Activated T-helper 1 cell treated with anti-CD3 and anti-CD28 coated beads, Interleukin-12 subunit alpha, Interleukin-12 subunit beta, Interleukin-2, Interleukin-4 antibody, amounts not matched to agents 30 ng/mL and 10 ng/mL and 1 ng/mL, durations not matched to agents 14 hours and 24 hours and 36 hours (primary cell): ENCODE data around the gene SELE. TPM values are rescaled to one million over a fixed set of nuclear protein-coding genes. Genes with fewer than 3 reads are reported as not detected.

Source experiments
- DNase-seq: peaks from one replicate; pipeline ENCODE4 v3.0.0; 2021; ENCODE audit warnings: low spot score
- H3K27ac Mint-ChIP-seq: one replicate; pipeline ENCODE4 v1.8.0; 2021; ENCODE audit warnings: mild to moderate bottlenecking, mixed read lengths
- H3K27me3 Mint-ChIP-seq: one replicate; pipeline ENCODE4 v1.8.0; 2022; ENCODE audit warnings: mild to moderate bottlenecking, moderate library complexity, mixed read lengths; ENCODE audit not compliant: insufficient read depth
- H3K36me3 Mint-ChIP-seq: one replicate; pipeline ENCODE4 v1.8.0; 2021; ENCODE audit warnings: low read depth, mixed read lengths
- H3K4me1 Mint-ChIP-seq: one replicate; pipeline ENCODE4 v1.8.0; 2021; ENCODE audit warnings: low read depth, mixed read lengths
- H3K4me3 Mint-ChIP-seq: one replicate; pipeline ENCODE4 v1.8.0; 2021; ENCODE audit warnings: mild to moderate bottlenecking, moderate library complexity, mixed read lengths
- H3K9me3 Mint-ChIP-seq: one replicate; pipeline ENCODE4 v1.8.0; 2021; ENCODE audit warnings: mixed read lengths
- intact Hi-C: fragments of 100-400 bp; cut with micrococcal nuclease; formaldehyde crosslinking; loops from one replicate; pipeline ENCODE4 v1.15.1; 2024
- total RNA-seq: library from RNA; stranded (reverse); gene quantifications from 2 replicates; pipeline ENCODE4 v1.2.3, GENCODE V29; 2022

Gene SELE, protein sequence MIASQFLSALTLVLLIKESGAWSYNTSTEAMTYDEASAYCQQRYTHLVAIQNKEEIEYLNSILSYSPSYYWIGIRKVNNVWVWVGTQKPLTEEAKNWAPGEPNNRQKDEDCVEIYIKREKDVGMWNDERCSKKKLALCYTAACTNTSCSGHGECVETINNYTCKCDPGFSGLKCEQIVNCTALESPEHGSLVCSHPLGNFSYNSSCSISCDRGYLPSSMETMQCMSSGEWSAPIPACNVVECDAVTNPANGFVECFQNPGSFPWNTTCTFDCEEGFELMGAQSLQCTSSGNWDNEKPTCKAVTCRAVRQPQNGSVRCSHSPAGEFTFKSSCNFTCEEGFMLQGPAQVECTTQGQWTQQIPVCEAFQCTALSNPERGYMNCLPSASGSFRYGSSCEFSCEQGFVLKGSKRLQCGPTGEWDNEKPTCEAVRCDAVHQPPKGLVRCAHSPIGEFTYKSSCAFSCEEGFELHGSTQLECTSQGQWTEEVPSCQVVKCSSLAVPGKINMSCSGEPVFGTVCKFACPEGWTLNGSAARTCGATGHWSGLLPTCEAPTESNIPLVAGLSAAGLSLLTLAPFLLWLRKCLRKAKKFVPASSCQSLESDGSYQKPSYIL
- total RNA-seq = not detected in 2 replicates

DNA sequence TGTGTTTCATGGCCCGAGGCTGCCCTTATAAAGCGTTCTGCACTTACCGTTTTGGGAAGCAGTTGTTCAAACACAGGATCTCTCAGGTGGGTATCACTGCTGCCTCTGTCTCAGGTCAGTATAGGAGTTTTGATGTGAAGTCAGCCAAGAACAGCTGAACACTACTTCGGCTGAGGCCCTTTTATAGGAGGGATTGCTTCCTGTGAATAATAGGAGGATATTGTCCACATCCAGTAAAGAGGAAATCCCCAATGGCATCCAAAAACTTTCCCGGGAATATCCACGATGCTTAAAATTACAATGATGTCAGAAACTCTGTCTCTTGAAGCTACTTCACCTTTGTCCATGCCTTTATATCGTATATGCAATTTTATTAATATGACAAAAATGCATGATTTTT, at the start of gene SELE:
TSS of gene SELE (minus strand) at position 156 of the 400 bp plus-strand sequence. CDS start 467 bp downstream, outside the sequence.
- no peak for DNase-seq
- H3K27me3 Mint-ChIP-seq = peaks cover 22% of the 10 kb centered on the region
- no peak within 1 kb of the TSS for H3K4me3 Mint-ChIP-seq
- no peaks in the 10 kb centered on the region for H3K4me1 Mint-ChIP-seq
- H3K36me3 Mint-ChIP-seq = no peaks in the 10 kb centered on the region
- H3K9me3 Mint-ChIP-seq = no peaks in the 10 kb centered on the region
- no peak within 1 kb of the TSS for H3K27ac Mint-ChIP-seq
- intact Hi-C loops = no loop called here

- intact Hi-C loops = no loop called here
- Mint-ChIP-seq H3K36me3 (peaks cover 2% of the 10 kb centered on the region), H3K4me3 (no peak overlapping the region), H3K27me3 (peaks cover 26% of the 10 kb centered on the region), H3K9me3 (no peaks in the 10 kb centered on the region), H3K27ac (no peak overlapping the region), H3K4me1 (no peaks in the 10 kb centered on the region)
- DNase-seq = no peak
Measured at GRCh38 chr1:169782596-169782995, 48.7 kb upstream of the SELE start.

DNA sequence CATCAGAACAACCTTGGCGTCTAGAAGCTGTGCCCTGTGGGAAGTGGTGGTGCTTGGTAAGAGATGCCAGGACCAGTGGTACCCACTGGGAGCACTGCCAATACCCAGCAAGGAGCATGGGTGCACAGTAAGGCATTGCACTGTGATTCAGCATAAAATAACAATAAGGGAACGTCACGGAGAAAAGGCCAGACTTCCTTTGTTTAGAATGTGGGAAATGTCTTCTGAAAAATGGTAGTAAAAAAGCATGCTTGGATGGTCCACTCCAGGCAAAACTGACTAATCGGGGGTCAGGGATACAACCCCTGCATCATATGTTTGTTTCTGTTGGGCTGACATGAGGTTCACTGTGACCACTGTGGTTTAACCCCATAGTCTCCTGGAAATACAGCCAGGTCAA, 46.1 kb upstream of the SELE start:
- peaks cover 2% of the 10 kb centered on the region for H3K36me3 Mint-ChIP-seq
- peaks cover 15% of the 10 kb centered on the region for H3K27me3 Mint-ChIP-seq
- H3K9me3 Mint-ChIP-seq = no peaks in the 10 kb centered on the region
- DNase-seq = no peak
- no peaks in the 10 kb centered on the region for H3K4me1 Mint-ChIP-seq
- intact Hi-C loops = no loop called here
- H3K4me3 Mint-ChIP-seq = no peak overlapping the region
- no peak overlapping the region for H3K27ac Mint-ChIP-seq

DNA sequence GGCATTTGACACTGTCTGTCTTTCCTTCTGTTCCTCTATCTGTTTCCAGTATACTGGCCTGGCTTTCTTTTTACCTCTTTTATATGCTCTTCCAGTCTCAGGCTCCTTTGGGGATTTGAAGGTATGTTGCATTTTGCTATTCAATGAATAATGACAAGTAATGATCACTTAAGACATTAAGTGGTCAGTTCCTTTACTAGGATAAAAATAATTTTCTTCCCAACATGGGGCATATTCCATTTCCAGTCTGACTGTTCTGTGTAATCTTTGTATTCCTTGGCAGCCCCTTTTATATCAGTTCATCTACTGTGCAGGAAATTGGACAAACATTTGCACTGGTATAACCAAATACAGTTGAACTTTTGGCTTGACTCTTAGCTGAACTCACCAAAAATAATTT, 45.3 kb upstream of the SELE start:
- DNase-seq = no peak
- Mint-ChIP-seq H3K4me3 (no peak overlapping the region), H3K9me3 (no peaks in the 10 kb centered on the region), H3K4me1 (no peaks in the 10 kb centered on the region), H3K36me3 (peaks cover 2% of the 10 kb centered on the region), H3K27ac (no peak overlapping the region), H3K27me3 (peaks cover 10% of the 10 kb centered on the region)
- intact Hi-C loops = no loop called here

DNA sequence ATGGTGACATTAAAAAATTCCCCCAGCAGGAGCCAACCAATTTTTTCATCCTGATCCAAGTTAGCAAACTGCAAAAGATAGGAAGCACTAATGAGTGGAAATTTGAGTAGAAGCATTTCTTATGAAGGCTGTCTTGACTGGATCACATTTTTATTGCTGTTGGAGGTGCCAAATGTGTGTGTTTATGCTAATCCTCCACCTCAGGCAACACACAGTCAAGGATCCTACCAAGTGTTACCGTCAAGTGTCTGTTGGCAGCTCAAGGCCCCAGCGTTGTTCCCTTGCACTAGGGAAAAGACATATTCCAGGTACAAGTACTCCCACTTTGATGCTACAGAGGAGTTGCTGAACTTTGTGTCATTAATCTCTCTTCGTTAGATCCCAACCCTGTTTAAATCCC, 42.6 kb upstream of the SELE start:
- H3K27ac Mint-ChIP-seq = no peak overlapping the region
- intact Hi-C loops = no loop called here
- no peak overlapping the region for H3K4me3 Mint-ChIP-seq
- peaks cover 8% of the 10 kb centered on the region for H3K27me3 Mint-ChIP-seq
- no peaks in the 10 kb centered on the region for H3K4me1 Mint-ChIP-seq
- no peaks in the 10 kb centered on the region for H3K9me3 Mint-ChIP-seq
- no peak for DNase-seq
- no peaks in the 10 kb centered on the region for H3K36me3 Mint-ChIP-seq

GRCh38 chr1:169768161-169768560, 34.3 kb upstream of the SELE start:
- Mint-ChIP-seq H3K4me1 (no peaks in the 10 kb centered on the region), H3K36me3 (no peaks in the 10 kb centered on the region), H3K4me3 (no peak overlapping the region), H3K9me3 (no peaks in the 10 kb centered on the region), H3K27ac (no peak overlapping the region), H3K27me3 (peaks cover 6% of the 10 kb centered on the region)
- intact Hi-C loops = no loop called here
- DNase-seq = no peak

GRCh38 chr1:169765580-169766331, 31.9 kb upstream of the SELE start:
- no peaks in the 10 kb centered on the region for H3K4me1 Mint-ChIP-seq
- no peak overlapping the region for H3K4me3 Mint-ChIP-seq
- no peaks in the 10 kb centered on the region for H3K9me3 Mint-ChIP-seq
- H3K27me3 Mint-ChIP-seq = peaks cover 6% of the 10 kb centered on the region
- no peak overlapping the region for H3K27ac Mint-ChIP-seq
- intact Hi-C loops = no loop called here
- DNase-seq = no peak
- no peaks in the 10 kb centered on the region for H3K36me3 Mint-ChIP-seq

DNA sequence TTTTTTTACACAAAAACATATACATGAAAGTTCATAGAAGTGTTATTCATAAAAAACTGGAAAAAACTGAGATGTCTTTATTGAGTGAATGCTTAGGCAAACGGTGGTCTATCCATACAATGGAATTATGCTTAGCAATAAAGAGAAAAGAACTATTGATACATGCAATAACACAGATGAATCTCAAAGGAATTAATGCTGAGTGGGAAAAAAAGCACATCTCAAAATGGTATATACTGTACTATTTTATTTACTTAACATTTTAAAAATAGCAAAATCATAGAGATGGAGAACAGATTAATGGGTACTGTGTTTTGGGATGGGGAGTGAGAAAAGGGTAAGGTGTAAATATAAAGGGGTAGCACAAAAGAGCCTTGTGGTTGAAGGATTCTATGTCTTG, 31.0 kb upstream of the SELE start:
- DNase-seq = no peak
- no peak overlapping the region for H3K4me3 Mint-ChIP-seq
- no peaks in the 10 kb centered on the region for H3K4me1 Mint-ChIP-seq

DNA sequence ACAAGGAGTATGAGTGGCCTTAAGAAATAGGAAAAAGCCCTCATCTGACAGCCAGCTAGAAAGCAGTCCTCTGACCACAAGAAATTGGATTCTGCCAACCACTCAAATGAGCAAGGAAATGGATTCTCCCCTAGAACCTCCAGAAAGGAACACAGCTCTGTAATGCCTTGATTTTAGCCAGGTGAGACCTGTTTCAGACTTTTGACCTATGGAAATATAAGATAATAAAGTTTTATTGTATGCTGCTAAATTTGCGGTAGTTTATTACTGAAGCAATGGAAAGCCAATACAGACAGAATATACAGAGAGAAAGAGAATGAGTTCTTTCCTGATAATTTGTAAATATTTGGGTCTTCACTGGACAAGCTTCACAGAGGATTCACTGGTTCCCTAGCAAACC, 28.8 kb upstream of the SELE start:
- Mint-ChIP-seq H3K27ac (no peak overlapping the region), H3K27me3 (peaks cover 6% of the 10 kb centered on the region), H3K36me3 (no peaks in the 10 kb centered on the region), H3K9me3 (no peaks in the 10 kb centered on the region), H3K4me3 (no peak overlapping the region), H3K4me1 (no peaks in the 10 kb centered on the region)
- intact Hi-C loops = no loop called here
- no peak for DNase-seq

More for the DNA sequence above, 31.0 kb upstream of the SELE start:
- Mint-ChIP-seq H3K36me3 (no peaks in the 10 kb centered on the region), H3K9me3 (no peaks in the 10 kb centered on the region), H3K27me3 (peaks cover 6% of the 10 kb centered on the region), H3K27ac (no peak overlapping the region)
- intact Hi-C loops = no loop called here

DNA sequence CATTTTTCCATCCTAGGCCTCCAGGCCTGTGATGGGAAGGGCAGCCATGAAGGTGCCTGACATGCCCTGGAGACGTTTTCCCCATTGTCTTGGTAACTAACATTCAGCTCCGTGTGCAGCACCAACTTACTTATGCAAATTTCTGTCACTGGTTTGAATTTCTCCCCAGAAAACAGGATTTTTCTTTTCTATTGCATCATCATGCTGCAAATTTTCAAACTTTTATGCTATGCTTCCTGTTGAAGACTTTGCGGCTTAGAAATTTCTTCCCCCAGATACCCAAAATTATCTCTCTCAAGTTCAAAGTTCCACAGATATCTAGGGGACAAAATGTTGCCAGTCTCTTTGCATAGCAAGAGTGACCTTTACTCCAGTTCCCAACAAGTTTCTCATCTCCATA, 25.2 kb upstream of the SELE start:
- H3K9me3 Mint-ChIP-seq = no peaks in the 10 kb centered on the region
- no peaks in the 10 kb centered on the region for H3K36me3 Mint-ChIP-seq
- intact Hi-C loops = no loop called here
- DNase-seq = no peak
- no peaks in the 10 kb centered on the region for H3K4me1 Mint-ChIP-seq
- no peak overlapping the region for H3K27ac Mint-ChIP-seq
- no peak overlapping the region for H3K4me3 Mint-ChIP-seq
- H3K27me3 Mint-ChIP-seq = no peaks in the 10 kb centered on the region

DNA sequence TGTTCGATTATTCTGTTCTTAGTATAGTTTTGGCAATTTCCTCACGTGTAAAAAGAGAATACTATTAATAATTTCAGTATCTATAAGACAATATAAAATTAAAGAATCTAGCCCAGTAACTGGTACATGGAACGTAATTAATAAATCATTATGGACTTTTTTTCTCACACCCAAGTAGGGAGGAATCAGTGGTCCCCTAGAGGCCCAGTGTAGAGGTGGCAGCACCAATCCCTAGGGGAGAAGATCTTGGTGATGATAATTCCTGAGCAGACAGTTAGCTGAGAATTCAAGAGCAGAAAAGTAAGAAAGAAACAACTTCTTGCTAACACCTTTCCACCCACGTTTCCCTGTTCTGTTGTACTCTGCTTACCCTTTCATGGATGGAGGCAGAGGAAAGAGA, 19.7 kb upstream of the SELE start:
- intact Hi-C loops = no loop called here
- no peak for DNase-seq
- H3K4me1 Mint-ChIP-seq = no peaks in the 10 kb centered on the region
- peaks cover 3% of the 10 kb centered on the region for H3K27me3 Mint-ChIP-seq
- H3K36me3 Mint-ChIP-seq = no peaks in the 10 kb centered on the region
- H3K27ac Mint-ChIP-seq = no peak overlapping the region
- no peak overlapping the region for H3K4me3 Mint-ChIP-seq
- H3K9me3 Mint-ChIP-seq = no peaks in the 10 kb centered on the region

DNA sequence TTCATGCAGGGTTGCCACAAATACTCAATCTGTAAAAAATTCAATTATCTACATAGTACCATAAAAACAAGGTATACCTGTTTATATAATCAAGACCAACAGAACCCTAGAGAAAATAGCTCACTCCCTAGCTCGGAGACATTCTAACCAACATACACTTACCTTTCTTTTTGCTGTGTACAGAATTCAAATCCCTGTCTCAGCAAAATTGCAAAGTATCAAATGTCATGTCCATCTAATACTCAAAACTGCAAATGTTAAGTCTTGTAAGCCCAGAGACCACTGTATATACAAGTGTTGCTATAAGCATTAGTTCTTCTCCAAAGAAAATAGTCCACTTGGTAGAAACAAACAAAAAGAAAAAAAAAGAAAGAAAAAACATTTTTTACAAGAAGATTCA, 16.2 kb upstream of the SELE start:
- Mint-ChIP-seq H3K4me3 (no peak overlapping the region), H3K27me3 (peaks cover 4% of the 10 kb centered on the region), H3K36me3 (no peaks in the 10 kb centered on the region), H3K4me1 (no peaks in the 10 kb centered on the region), H3K9me3 (no peaks in the 10 kb centered on the region), H3K27ac (no peak overlapping the region)
- DNase-seq = no peak
- intact Hi-C loops = no loop called here

DNA sequence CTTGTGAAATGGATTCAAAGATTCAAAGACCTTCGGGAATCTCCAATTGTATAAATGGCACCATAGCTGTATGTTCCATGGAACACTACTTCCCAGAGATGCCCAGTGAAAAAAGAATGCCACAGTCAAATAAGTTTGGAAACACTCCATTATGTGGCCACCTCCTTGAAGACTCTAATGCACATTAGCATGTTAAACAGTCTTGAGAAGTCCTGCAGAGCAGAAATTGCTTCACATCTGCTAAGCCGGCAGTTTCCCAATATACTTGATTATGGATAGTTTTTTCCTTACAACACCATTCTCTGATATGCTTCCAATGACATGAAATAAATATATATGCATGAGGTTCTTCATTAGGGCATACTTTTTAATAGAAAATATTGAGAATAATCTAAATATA, 12.7 kb upstream of the SELE start:
- DNase-seq = no peak
- no peak overlapping the region for H3K4me3 Mint-ChIP-seq
- no peak overlapping the region for H3K27ac Mint-ChIP-seq
- no peaks in the 10 kb centered on the region for H3K4me1 Mint-ChIP-seq
- no peaks in the 10 kb centered on the region for H3K36me3 Mint-ChIP-seq
- no peaks in the 10 kb centered on the region for H3K9me3 Mint-ChIP-seq
- intact Hi-C loops = no loop called here
- H3K27me3 Mint-ChIP-seq = peaks cover 1% of the 10 kb centered on the region
